ENCODE results near the gene ATP6V1B1. TPM values are rescaled to one million over a fixed set of nuclear protein-coding genes. Genes with fewer than 3 reads are reported as not detected.

The ATP6V1B1 gene
- total and polyA plus RNA-seq, 2 of the 13 experiments (the other 11 are each of a cell fraction or from before 2014, with no cell fraction given), result 0.58 to 1.6 TPM

DNA sequence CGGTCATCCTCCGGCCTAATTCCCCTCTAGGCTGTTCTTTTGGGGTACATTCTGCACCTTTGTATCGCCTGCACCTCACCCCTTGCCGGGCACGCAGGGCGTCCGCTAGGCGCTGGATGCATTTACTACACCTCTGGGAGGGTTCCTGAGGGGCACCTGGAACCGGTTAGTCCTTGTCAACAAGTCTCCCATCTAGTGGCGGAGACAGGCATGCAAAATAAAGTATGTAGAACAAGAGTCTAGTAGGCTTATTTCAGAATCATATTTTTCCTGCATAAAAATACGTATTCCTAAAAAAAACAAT lies 59.7 kb downstream of the ATP6V1B1 start:
- intact Hi-C loops (cut with micrococcal nuclease; ENCODE audit: unreplicated experiment), result no loop called here
- TF ChIP-seq KLF9 (CRISPR knock-in tag; IDR thresholded peaks at IDR 0.05; ENCODE audit: low read depth) (no peak), FOXA3 (CRISPR knock-in tag; IDR thresholded peaks at IDR 0.05) (peak; percentile 64), HIVEP1 (CRISPR knock-in tag; IDR thresholded peaks at IDR 0.05) (0 out of 2 replicates have a peak, but pooled peaks have one; percentile 10), SAP130 (CRISPR knock-in tag; IDR thresholded peaks at IDR 0.05; ENCODE audit: low read depth) (peak; percentile 32; the same call in 1 of the 2 replicates), CTCF (CRISPR knock-in tag; IDR thresholded peaks at IDR 0.05) (peak; percentile 60), ZBTB37 (CRISPR knock-in tag; IDR thresholded peaks at IDR 0.05) (no peak), SNRNP70 (IDR thresholded peaks at IDR 0.05; ENCODE audit: low read depth, low read length) (no peak), TEAD3 (CRISPR knock-in tag; optimal IDR thresholded peaks at IDR 0.05; ENCODE audit: borderline replicate concordance) (peak; percentile 8), SP140L (CRISPR knock-in tag; IDR thresholded peaks at IDR 0.05; ENCODE audit: borderline replicate concordance) (no peak), ZNF747 (CRISPR knock-in tag; IDR thresholded peaks at IDR 0.05; ENCODE audit: borderline replicate concordance) (peak; percentile 25; the same call in 1 of the 2 replicates), TCF12 (IDR thresholded peaks at IDR 0.05) (no peak), TCF12 (CRISPR knock-in tag; IDR thresholded peaks at IDR 0.05) (0 out of 2 replicates have a peak, but pooled peaks have one; percentile 7), CAMTA2 (CRISPR knock-in tag; IDR thresholded peaks at IDR 0.05; ENCODE audit: borderline replicate concordance) (no peak; the same call in 1 of the 2 replicates), ZNF263 (CRISPR knock-in tag; IDR thresholded peaks at IDR 0.05) (no peak), FOXO1 (CRISPR knock-in tag; IDR thresholded peaks at IDR 0.05) (0 out of 2 replicates have a peak, but pooled peaks have one; percentile 48), KDM4B (CRISPR knock-in tag; IDR thresholded peaks at IDR 0.05) (no peak), SRSF9 (IDR thresholded peaks at IDR 0.05; ENCODE audit: borderline replicate concordance, insufficient read depth, low read depth, low read length, poor library complexity, severe bottlenecking) (no peak)
- TF ChIP-seq, protein P1, sequence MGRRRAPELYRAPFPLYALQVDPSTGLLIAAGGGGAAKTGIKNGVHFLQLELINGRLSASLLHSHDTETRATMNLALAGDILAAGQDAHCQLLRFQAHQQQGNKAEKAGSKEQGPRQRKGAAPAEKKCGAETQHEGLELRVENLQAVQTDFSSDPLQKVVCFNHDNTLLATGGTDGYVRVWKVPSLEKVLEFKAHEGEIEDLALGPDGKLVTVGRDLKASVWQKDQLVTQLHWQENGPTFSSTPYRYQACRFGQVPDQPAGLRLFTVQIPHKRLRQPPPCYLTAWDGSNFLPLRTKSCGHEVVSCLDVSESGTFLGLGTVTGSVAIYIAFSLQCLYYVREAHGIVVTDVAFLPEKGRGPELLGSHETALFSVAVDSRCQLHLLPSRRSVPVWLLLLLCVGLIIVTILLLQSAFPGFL (CRISPR knock-in tag; IDR thresholded peaks at IDR 0.05), result no peak

More for the DNA sequence above, 59.7 kb downstream of the ATP6V1B1 start:
- H3K4me2 ChIP-seq (ENCODE audit: low read depth, low read length), result peak overlapping the region; percentile 98
- no peaks in the 10 kb centered on the region; a peak in 1 of 5 replicates for H3K27me3 ChIP-seq (ENCODE audit: control insufficient read depth in 1 of 2, insufficient read depth in 2 of 2, low read length in 2 of 2)
- in situ Hi-C loops (cut with HindIII; ENCODE audit: extremely low pct_ligation_motif_present, low pct_unique_long_range_greater_than_20kb), result no loop called here
- FAIRE-seq (peak; percentile 32), ATAC-seq (peak; percentile 81), DNase-seq (ENCODE audit: low spot score) (peak; percentile 78)
- POLR2A ChIA-PET, result interaction anchor here (1.0 kb wide), 1 partner anchor 17 kb away, joined by 3 read pairs; the partner anchor contains the start of gene ANKRD53
- H3K27ac ChIP-seq (ENCODE audit: extremely low read length, insufficient read depth, low read length), result peak overlapping the region; percentile 47
- peaks cover 19% of the 10 kb centered on the region for H3K79me2 ChIP-seq (ENCODE audit: insufficient read depth, low read length)
- no TSS peak for BruUV-seq (replicated peaks)
- H3K36me3 ChIP-seq (replicated peaks in 1 of 2; ENCODE audit: control insufficient read depth in 1 of 2, insufficient read depth in 2 of 2, low read length in 2 of 2), result peaks cover 8 to 13% of the 10 kb centered on the region in 2 experiments
- H2AFZ ChIP-seq (ENCODE audit: low read length), result peak overlapping the region; percentile 96
- H4K20me1 ChIP-seq (ENCODE audit: insufficient read depth, low read length), result peaks cover 8% of the 10 kb centered on the region
- 2% methylated on average over 11 of the region's 11 CpGs for WGBS (ENCODE audit: low lambda C conversion rate)
- H3K9ac ChIP-seq (ENCODE audit: insufficient read depth, low read depth, low read length), result peak overlapping the region; percentile 65
- H3K4me1 ChIP-seq (ENCODE audit: insufficient read depth, low read length), result peaks cover 54% of the 10 kb centered on the region
- H3K9me3 ChIP-seq (ENCODE audit: low read length), result no peaks in the 10 kb centered on the region
- H3K4me3 ChIP-seq (replicated peaks in 1 of 3; ENCODE audit: insufficient read depth in 1 of 3, low read depth in 2 of 3, low read length in 3 of 3), result peak overlapping the region; percentile 65 to 86 (median 82)
- CTCF ChIA-PET (ENCODE audit: low intra/inter-chr PET ratio, low total read pairs), result interaction anchor here (1.4 to 2.0 kb wide), 3 partner anchors 18 to 124 kb away, joined by 3 to 9 read pairs (median 4); no protein-coding TSS in a partner anchor

All from HepG2 (cell line).